GF-D8 (cell line): ENCODE data around the gene CSF1R.

Experiments
- DNase-seq: peaks from one replicate; lab custom pipeline; 2025; lab: John Stamatoyannopoulos, UW

CSF1R gene

DNA sequence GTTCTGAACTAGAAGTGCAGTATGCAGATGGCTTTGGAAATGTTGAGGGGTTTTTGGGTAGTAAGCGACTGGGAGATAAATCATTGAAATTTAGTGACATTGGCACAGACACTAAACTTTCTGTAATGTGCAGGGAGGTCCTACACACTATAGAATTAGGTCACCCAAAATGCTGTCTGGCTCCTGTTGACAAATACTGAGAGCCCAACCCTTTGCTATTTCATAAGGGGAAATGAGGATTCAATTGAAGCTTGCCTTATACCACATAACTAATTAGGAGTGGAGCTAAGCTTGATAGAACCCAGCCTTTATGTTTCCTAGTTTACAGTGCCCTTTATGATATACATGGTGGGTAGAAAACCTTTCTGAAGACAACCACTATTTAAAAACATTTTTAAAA lies 63.2 kb downstream of the CSF1R start:
- no peak for DNase-seq

DNA sequence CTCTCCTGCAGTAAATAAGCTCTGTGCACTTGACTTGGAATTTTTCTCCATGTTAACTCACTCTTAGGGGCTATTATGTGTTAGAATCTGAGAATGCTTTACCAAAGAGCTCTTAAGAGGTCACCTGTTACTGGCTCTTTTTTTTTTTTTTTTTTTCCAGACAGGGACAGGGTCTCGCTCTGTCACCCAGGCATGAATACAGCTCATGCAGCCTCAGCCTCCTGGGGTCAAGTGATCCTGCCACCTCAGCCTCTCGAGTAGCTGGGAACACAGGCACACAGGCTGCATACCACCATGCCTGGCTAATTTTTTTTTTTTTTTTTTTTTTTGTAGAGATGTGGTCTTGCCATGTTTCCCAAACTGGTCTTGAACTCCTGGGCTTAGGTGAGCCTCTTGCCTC lies 63.7 kb downstream of the CSF1R start:
- DNase-seq, result no peak

DNA sequence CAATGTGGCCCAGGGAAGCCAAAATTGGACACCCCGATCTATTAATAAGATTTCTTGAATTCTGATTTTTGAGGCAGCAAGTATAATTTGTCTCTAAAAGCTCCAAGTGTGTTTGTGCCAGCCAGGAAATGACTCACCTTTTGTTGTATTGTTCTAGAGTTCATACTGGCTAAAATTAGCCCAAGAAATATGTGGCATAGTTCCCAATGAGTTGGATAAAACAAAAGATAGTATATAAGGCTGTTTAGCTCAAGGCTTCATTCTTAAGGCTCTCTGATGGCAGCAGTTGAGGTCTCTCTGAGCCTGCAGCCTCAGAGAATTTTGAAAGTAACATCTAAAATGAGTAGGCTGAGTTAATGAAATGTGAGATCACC lies 64.2 kb downstream of the CSF1R start:
- no peak for DNase-seq

DNA sequence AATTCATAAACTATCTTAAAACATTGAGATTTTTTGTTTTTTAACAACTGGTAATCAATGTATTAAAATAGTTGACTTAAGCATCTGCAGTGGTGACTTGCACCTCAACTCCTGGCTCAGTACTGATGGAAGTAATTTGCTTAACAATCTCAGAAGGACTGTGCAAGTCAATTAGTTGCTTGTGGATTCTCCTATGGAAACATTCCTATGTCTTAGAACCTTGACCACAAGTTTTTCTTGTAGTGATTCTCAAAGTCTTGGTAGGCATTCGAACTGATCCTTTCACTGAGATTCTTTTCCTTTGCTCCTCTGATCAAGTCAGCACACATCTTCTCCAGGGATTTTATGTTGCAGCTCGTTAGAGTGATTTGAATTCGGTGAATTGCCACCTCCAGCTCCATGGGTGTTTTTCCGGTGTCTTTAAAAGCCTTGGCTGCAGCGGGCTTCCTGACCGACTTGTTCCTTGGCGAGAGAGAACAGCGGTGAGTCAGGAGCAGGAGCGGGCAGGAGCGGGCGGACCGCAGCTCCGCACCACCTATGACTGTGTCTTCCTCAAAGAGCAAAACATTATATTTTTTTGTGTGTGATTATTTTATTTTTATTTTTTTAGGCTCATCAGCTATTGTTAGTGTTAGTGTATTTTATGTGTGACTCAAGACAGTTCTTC lies 64.7 kb downstream of the CSF1R start:
- no peak for DNase-seq

DNA sequence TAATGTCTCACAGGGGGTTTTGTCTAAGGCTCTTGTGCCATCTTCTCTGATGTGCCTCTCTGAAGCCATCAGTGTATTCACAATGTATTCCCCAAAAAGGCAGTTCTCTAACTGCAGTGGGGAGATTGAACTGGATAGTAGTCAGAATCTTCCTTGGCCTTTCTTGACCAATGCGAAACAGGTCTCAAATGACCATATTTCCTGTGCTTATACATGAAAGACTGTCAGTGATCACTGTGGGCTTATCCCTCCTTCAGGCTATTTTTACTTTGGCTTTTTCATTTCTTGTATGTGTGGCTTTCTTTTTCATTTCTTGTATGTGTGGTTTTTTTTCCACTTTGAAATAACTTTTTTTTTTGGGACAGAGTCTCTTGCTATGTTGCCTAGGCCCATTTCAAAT lies 66.1 kb downstream of the CSF1R start:
- no peak for DNase-seq

DNA sequence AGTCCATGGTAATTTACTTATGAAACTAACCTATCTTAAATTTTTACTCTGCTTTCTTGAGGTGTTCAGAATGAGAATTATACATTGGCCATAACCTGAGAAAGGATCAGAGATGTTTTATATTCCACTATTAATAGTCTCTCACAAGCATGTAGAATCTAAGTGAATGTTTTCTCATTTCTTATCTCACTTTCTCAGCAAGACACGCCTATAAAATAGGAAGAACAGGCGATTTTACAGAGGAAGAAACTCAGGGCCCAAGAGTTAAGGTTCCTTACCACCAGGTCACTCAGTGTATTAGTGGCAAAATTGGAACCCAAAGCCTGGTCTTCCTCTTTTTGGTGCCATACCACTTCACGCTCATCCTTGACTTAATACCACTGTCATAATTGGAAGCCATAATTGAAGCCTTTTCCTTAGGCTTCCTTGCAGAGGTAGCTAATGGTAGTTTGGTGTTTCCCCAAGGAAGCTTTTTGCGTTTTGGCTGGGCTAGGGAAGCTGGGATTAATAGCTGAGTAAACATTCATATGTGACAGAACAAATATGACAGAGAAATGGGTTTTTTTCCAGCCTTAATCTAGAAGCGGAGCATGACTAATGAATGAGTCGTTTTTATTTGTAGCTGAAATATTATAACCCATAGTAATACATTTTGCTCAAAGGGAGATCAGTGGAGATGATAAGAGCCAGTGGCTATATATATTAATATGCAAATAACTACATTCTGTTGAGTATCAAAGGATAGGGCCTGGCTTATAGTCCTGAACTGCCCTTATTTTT lies 68.9 kb downstream of the CSF1R start:
- no peak for DNase-seq

DNA sequence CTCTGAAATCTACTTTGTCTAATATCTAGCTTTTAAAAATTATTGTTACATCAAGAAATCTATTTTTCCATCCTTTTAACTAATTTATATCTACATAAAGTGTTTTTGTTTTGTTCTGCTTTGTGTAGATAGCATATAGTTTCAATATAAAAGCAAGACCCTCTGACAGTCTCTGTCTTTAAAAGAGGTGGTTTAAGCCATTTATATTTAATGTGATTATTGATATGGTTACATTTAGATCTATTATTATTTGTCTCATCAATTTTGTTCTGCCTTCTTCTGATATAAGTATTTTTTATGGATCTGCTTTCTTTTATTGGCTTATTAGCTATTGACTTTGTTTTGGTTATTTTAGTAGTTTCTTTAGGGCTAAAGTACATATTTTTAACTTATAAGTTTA lies 69.8 kb downstream of the CSF1R start:
- DNase-seq, result no peak

DNA sequence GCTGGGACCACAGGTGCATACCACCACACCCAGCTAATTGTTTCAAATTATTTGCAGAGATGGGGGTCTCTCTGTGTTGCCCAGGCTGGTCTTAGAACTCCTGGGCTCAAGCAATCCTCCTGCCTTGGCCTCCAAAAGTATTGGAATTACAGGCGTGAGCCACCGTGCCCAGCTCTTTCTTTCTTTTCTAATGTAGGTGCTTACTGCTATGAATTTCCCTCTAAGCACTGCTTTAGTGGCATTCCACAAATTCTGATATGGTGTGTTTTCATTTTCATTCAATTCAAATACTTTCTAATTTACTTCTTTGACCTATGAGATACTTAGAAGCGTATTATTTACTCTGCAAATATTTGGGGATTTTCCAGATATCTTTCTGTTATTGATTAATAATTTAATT lies 70.9 kb downstream of the CSF1R start:
- no peak for DNase-seq

DNA sequence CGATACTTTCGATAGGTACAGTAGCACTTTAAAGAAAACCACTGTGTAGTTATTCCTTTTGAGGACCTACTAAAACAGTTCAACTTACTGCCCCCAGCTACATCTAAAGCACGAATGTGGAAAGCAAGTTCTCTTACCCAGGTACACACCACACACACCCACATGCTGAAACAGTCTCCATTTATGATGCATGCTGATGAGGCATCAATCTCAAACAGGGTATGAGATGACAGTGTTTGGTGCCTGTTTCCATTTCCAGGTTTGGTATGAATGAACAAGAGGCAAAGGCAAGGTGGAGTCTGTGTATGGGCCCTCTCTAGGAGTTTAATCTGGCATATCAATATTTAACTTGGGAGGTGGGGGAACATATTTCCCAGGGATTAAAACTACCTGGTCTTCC lies 71.9 kb downstream of the CSF1R start:
- no peak for DNase-seq

DNA sequence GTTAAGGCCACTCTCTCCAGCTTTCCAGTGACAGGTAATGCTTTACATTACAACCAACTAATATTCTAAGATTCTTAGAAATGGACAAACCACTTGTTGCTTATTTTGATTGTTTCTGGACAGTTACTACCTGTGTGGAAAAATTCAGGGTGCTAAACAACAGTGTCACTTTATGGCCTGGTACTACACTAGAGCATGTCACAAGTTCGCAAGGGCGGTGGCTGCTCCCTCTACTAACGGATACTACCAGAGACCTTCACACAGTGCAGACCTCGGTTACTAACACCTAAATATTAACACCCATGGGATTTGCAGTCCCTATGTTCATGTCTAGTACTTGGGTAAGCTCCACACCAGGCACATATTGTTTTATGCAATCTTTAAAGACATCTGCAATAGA lies 72.4 kb downstream of the CSF1R start:
- DNase-seq, result no peak

DNA sequence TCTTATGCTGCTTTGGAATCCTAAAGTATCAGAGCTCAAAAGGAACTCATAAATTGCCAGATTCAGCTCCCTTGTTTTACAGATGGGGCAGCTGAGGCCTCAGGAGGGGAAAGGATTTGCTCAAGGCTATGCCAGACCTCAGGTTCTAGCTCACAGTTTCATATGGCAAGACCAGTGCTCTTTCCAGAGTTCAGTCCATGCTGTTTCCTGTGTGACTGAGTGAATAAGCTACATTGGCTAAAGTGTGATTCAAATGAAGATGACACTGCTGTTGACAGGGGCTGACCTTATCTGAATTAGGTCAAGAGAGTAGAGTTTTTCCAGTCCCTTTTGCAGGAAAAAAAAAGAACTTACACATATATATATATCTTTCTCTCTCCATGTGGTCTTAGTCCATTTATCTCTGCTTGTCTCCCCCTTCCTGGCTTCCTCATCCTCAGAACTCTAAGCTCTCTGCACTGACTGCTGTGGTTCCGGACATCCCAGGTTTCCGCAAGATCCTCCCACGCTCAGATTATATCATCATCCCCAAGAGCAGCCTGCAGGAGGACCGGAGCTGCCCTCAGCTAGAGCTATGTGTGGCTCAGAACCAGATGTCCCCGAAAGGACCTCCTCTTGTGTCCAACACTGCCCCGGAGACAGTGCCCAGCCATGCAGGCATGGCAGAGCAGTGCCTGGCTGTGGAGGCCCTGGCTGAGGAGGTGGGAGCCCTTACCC lies 76.5 kb downstream of the CSF1R start:
- DNase-seq, result no peak

DNA sequence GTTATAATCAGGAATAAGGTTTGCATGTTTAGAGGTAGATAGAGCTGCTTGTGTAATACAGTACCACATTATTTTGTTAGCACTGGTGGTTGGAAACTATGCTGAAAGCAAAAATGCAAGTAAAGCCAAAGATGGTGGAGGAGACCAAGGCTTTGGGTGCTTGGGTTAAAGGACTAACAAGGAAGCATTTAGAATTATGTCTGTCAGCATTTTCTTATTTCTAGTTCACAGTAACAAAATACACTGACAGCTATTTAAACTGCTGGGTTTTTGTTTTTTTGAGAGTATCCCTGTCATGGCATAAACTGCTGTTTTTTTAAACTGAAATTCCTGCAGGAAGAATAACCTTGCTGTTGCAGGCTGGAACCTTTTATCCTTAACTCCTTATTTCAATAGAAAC lies 79.3 kb downstream of the CSF1R start:
- no peak for DNase-seq

DNA sequence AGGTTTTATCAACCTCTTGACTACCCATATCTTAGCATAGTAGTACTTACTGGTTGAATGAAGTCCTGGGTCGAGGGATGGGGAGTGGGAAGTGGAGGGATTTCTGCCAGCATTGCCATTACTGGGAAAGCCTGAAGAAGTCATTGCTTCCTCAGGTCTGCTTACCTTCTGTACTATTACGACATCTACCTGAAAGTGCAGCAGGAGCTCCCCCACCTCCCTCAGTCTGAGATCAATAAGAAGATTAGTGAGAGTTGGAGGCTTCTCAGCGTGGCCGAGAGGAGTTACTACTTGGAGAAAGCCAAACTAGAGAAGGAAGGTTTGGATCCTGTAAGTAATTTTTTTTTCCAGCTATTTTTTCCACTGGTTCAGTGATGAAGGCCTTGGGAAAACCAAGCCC lies 80.0 kb downstream of the CSF1R start:
- no peak for DNase-seq
